ENCODE results near the gene GLRX5. TPM values are rescaled to one million over a fixed set of nuclear protein-coding genes. Genes with fewer than 3 reads are reported as not detected.

The GLRX5 gene
- total RNA-seq, 1 experiment from 2014 or later: 62.2 TPM

- Histone ChIP-seq H2BK120ac (ENCODE audit: low read depth, low read length, poor library complexity, severe bottlenecking) (no peak overlapping the region), H3K14ac (ENCODE audit: insufficient read depth, low read length) (no peak overlapping the region; the same call in 1 of the 2 replicates), H2BK15ac (ENCODE audit: low read depth, low read length) (no peak overlapping the region), H3K4me2 (ENCODE audit: insufficient read depth, insufficient read length, low read length) (no peak overlapping the region), H2AFZ (ENCODE audit: low read length) (no peak overlapping the region), H3K18ac (ENCODE audit: insufficient read length, low read depth, low read length) (no peak overlapping the region), H3K23me2 (ENCODE audit: insufficient read length, low read depth, low read length, poor library complexity, severe bottlenecking) (peaks cover 6% of the 10 kb centered on the region), H3K4me1 (ENCODE audit: insufficient read depth, low read length) (no peaks in the 10 kb centered on the region), H2BK12ac (ENCODE audit: insufficient read length, low read depth, low read length) (no peak overlapping the region), H4K91ac (ENCODE audit: insufficient read length, low read depth, low read length) (no peak overlapping the region), H4K20me1 (ENCODE audit: control insufficient read depth, insufficient read depth, insufficient read length) (no peaks in the 10 kb centered on the region), H2AK5ac (ENCODE audit: insufficient read length, low read length) (no peak overlapping the region), H3K23ac (ENCODE audit: insufficient read length, low read depth, low read length) (no peak overlapping the region), H3K79me1 (ENCODE audit: insufficient read depth, low read depth, low read length, poor library complexity, severe bottlenecking) (no peaks in the 10 kb centered on the region), H3K9ac (ENCODE audit: extremely low read depth, insufficient read length, low read length) (no peak overlapping the region), H3K27ac (ENCODE audit: insufficient read length, low read depth, low read length) (no peak overlapping the region), H2BK5ac (ENCODE audit: insufficient read length, low read length) (no peak overlapping the region), H3K27me3 (ENCODE audit: insufficient read depth, low read length) (peaks cover 12% of the 10 kb centered on the region), H4K8ac (replicated peaks; ENCODE audit: insufficient read length, low read depth, low read length) (no peak overlapping the region), H4K5ac (ENCODE audit: insufficient read length, low read depth, low read length) (no peak overlapping the region), H3K79me2 (ENCODE audit: insufficient read depth, low read length) (no peaks in the 10 kb centered on the region), H2BK20ac (ENCODE audit: low read depth, low read length, poor library complexity, severe bottlenecking) (no peak overlapping the region), H3K4ac (ENCODE audit: low read depth, low read length) (no peak overlapping the region), H3T11ph (ENCODE audit: low read length) (no peak overlapping the region), H3K56ac (ENCODE audit: insufficient read length, low read depth, low read length) (no peak overlapping the region), H3K9me3 (ENCODE audit: control insufficient read depth, low read depth, low read length) (no peaks in the 10 kb centered on the region)
- no CpG with 5 or more reads among the region's 18 CpGs for WGBS (ENCODE audit: extremely low coverage, insufficient read length, low lambda C conversion rate)
- DNase-seq: peak; percentile 58
- peaks cover 52% of the 10 kb centered on the region for H3K27me3 Mint-ChIP-seq (ENCODE audit: low read depth)
- no peaks in the 10 kb centered on the region for H3K36me3 Mint-ChIP-seq (ENCODE audit: insufficient read depth in 1 of 3, low read depth in 3 of 3)
- no peak for TF ChIP-seq CTCF (conservative IDR thresholded peaks at IDR 0.05)
- H3K9me3 Mint-ChIP-seq: no peaks in the 10 kb centered on the region
- peak overlapping the region in 1 of 2 experiments; percentile 73; a peak in 2 of 5 replicates for H3K4me3 Mint-ChIP-seq
- H3K27ac Mint-ChIP-seq: no peak overlapping the region
- H3K4me1 Mint-ChIP-seq: peaks cover 10 to 18% of the 10 kb centered on the region in 2 experiments
Observed at GRCh38 chr14:95514131-95515079, 20.4 kb upstream of the GLRX5 start.
